Prostate gland (tissue), 2 donors: Measurements from ENCODE around the gene SIGLECL1.

Experiments
- CTCF ChIP-seq, 4 experiments: fragments of 200-600 bp in 2 of 4; fragments of 450-650 bp in 2 of 4; sonication (generic) in 2 of 4; IDR thresholded peaks; 1 replicate in 3 of 4; 2 replicates in 1 of 4; pipeline ENCODE4 v1.5.1; 2016 to 2019; ENCODE audit warnings: antibody characterized with exemption in 4 of 4, mild to moderate bottlenecking in 2 of 4, moderate library complexity in 2 of 4
- POLR2A ChIP-seq: fragments of 450-650 bp; IDR thresholded peaks from one replicate; pipeline ENCODE4 v1.6.1; 2016; ENCODE audit warnings: antibody characterized with exemption, mild to moderate bottlenecking
- POLR2AphosphoS5 ChIP-seq: sonication (generic); formaldehyde crosslinking; IDR thresholded peaks from one replicate; pipeline ENCODE4 v1.6.1; 2017; ENCODE audit warnings: antibody characterized with exemption

- no peak for TF ChIP-seq POLR2A
- TF ChIP-seq CTCF (IDR thresholded peaks at IDR 0.05) = no peak
- no peak for TF ChIP-seq POLR2AphosphoS5
Measured at GRCh38 chr19:51247972-51248590, 2.8 kb upstream of the SIGLECL1 start.
